GM23248 (cell line): ENCODE results near the gene CEP192. TPM values are rescaled to one million over a fixed set of nuclear protein-coding genes. Genes with fewer than 3 reads are reported as not detected.
A peak's percentile ranks its signal among the peaks of the same experiment; 100 is the strongest.

Source experiments
- DNase-seq: peaks from one replicate; pipeline ENCODE4 v3.0.0-alpha.2; 2015
- H2AFZ ChIP-seq: fragments of 200-600 bp; sonication (generic); 2 replicates; pipeline ENCODE4 v1.6.1; 2016; ENCODE audit warnings: antibody characterized with exemption
- H3F3A ChIP-seq: fragments of 200-600 bp; sonication (generic); 2 replicates; pipeline ENCODE4 v1.6.1; 2016; ENCODE audit warnings: mild to moderate bottlenecking, antibody characterized with exemption, mixed run types; ENCODE audit not compliant: insufficient read depth
- H3K27ac ChIP-seq: fragments of 200-600 bp; sonication (generic); 2 replicates; pipeline ENCODE4 v1.5.1; 2016; ENCODE audit warnings: mild to moderate bottlenecking
- H3K27me3 ChIP-seq: fragments of 200-600 bp; sonication (generic); replicated peaks from 2 replicates; pipeline ENCODE4 v1.6.1; 2016; ENCODE audit warnings: mild to moderate bottlenecking; ENCODE audit not compliant: insufficient read depth
- H3K36me3 ChIP-seq: fragments of 200-600 bp; sonication (generic); 2 replicates; pipeline ENCODE4 v1.6.1; 2016; ENCODE audit warnings: low read depth, mild to moderate bottlenecking
- H3K4me1 ChIP-seq: fragments of 200-600 bp; sonication (generic); 2 replicates; pipeline ENCODE4 v1.6.1; 2016; ENCODE audit warnings: mild to moderate bottlenecking; ENCODE audit not compliant: insufficient read depth
- H3K4me2 ChIP-seq: fragments of 200-600 bp; sonication (generic); one replicate; pipeline ENCODE4 v1.6.1; 2016; ENCODE audit warnings: mild to moderate bottlenecking; ENCODE audit not compliant: unreplicated experiment
- H3K4me3 ChIP-seq: fragments of 200-600 bp; sonication (generic); 2 replicates; pipeline ENCODE4 v1.5.1; 2016; ENCODE audit warnings: mild to moderate bottlenecking
- H3K79me2 ChIP-seq: fragments of 200-600 bp; sonication (generic); 2 replicates; pipeline ENCODE4 v1.6.1; 2016; ENCODE audit warnings: mild to moderate bottlenecking; ENCODE audit not compliant: insufficient read depth
- H3K9ac ChIP-seq: fragments of 200-600 bp; sonication (generic); 2 replicates; pipeline ENCODE4 v1.6.1; 2016; ENCODE audit warnings: mild to moderate bottlenecking
- H3K9me2 ChIP-seq: fragments of 200-600 bp; sonication (generic); 2 replicates; pipeline ENCODE4 v1.6.1; 2016; ENCODE audit warnings: mixed run types, mild to moderate bottlenecking, moderate library complexity; ENCODE audit not compliant: insufficient read depth
- H3K9me3 ChIP-seq: fragments of 200-600 bp; sonication (generic); one replicate; pipeline ENCODE4 v1.6.1; 2017; ENCODE audit warnings: low read depth
- H4K20me1 ChIP-seq: fragments of 200-600 bp; sonication (generic); 2 replicates; pipeline ENCODE4 v1.6.0; 2016; ENCODE audit not compliant: insufficient read depth
- EZH2 ChIP-seq: fragments of 200-600 bp; sonication (generic); IDR thresholded peaks from 2 replicates; pipeline ENCODE4 v1.6.1; 2018; ENCODE audit warnings: antibody characterized with exemption, mild to moderate bottlenecking; ENCODE audit not compliant: insufficient read depth, poor library complexity, severe bottlenecking
- EZH2phosphoT487 ChIP-seq: fragments of 200-600 bp; sonication (generic); IDR thresholded peaks from 2 replicates; pipeline ENCODE4 v1.6.1; 2018; ENCODE audit warnings: antibody characterized with exemption, moderate library complexity, mild to moderate bottlenecking, low read depth; ENCODE audit not compliant: insufficient read depth
- WGBS, 2 experiments: methylation state at CpG; one replicate each; pipeline ENCODE4 v1.1.6; 2015 to 2017; ENCODE audit warnings: low lambda C conversion rate in 2 of 2, low coverage in 1 of 2; ENCODE audit errors: missing lambda C conversion rate in 2 of 2; 5-methylcytosine and 5-hydroxymethylcytosine counted together
- in situ Hi-C: fragments of 300-500 bp; cut with MboI; formaldehyde crosslinking; loops from 2 replicates; pipeline ENCODE4 v1.15.0; 2020
- polyA plus RNA-seq: library from polyadenylated mRNA; unstranded; fragments of >200 nt; fragmentation: Nextera tagmentation; extraction: Ambion mirVana; gene quantifications from 2 replicates; pipeline ENCODE4 v1.2.1, GENCODE V29; 2016
- total RNA-seq: library from RNA; depleted of rRNA; stranded (reverse); fragments of >200 nt; shearing (Covaris generic); gene quantifications from 2 replicates; pipeline ENCODE4 v1.2.3, GENCODE V29; 2014

The CEP192 gene
- total and polyA plus RNA-seq, 2 experiments from 2014 or later = 7.4 to 21.5 TPM

DNA sequence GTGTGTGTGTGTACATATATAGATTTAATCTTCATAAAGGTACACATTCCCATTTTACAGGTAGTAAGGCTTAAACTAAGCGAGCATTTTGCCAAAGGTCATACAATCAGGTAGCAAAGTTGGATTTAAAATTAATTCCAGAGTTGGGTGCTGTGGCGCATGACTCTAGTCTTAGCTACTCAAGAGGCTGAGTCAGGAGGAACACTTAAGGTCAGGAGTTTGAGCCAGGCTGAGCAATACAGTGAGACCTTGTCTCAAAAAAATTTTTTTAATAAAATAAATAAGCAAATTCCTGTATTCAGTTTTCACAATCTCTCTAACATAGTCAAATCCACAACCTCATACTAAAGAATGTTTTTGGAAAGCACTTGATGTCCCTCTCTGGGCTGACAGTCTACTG, 115.9 kb downstream of the CEP192 start:
- Histone ChIP-seq H3K4me2 (no peak overlapping the region), H3K36me3 (peaks cover 29% of the 10 kb centered on the region), H2AFZ (no peak overlapping the region), H3K27ac (peak overlapping the region; percentile 41), H3K79me2 (no peaks in the 10 kb centered on the region), H3K9me3 (no peaks in the 10 kb centered on the region), H3K4me3 (no peak overlapping the region), H3K27me3 (no peaks in the 10 kb centered on the region), H3K9ac (no peak overlapping the region), H3K4me1 (peaks cover 3% of the 10 kb centered on the region; the same call in 1 of the 2 replicates), H3F3A (peaks cover 3% of the 10 kb centered on the region; the same call in 1 of the 2 replicates), H4K20me1 (no peaks in the 10 kb centered on the region), H3K9me2 (no peaks in the 10 kb centered on the region)
- peak; percentile 66 for DNase-seq
- WGBS, 2 experiments = 93 to 95% methylated on average over 2 of the region's 2 CpGs
- TF ChIP-seq EZH2 = no peak
- TF ChIP-seq EZH2phosphoT487 = no peak
- in situ Hi-C loops = no loop called here

DNA sequence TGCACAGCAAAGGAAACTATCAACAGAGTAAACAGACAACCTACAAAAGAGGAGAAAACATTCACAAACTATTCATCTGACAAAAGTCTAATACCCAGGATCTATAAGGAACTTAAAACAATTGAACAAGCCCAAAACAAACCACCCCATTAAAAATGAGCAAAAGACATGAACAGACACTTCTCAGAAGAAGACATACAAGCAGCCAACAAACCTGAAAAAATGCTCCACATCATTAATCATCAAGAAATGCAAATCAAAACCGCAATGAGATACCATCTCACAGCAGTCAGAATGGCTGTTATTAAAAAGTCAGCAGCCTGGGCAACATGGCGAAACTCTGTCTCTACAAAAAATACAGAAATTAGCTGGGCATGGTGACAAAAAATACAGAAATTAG, 117.2 kb downstream of the CEP192 start:
- no peak for DNase-seq
- no peaks in the 10 kb centered on the region for H3K9me3 ChIP-seq
- 73 to 78% methylated on average over 2 of the region's 2 CpGs for WGBS, 2 experiments
- no peaks in the 10 kb centered on the region for H3K9me2 ChIP-seq
- H3K36me3 ChIP-seq = peaks cover 31% of the 10 kb centered on the region
- H3K4me1 ChIP-seq = peaks cover 3% of the 10 kb centered on the region; the same call in 1 of the 2 replicates
- no peak overlapping the region for H3K4me2 ChIP-seq
- in situ Hi-C loops = no loop called here
- no peaks in the 10 kb centered on the region for H3K27me3 ChIP-seq
- no peak for TF ChIP-seq EZH2phosphoT487
- TF ChIP-seq EZH2 = no peak
- H3K4me3 ChIP-seq = no peak overlapping the region
- H3K27ac ChIP-seq = no peak overlapping the region
- H4K20me1 ChIP-seq = no peaks in the 10 kb centered on the region
- no peak overlapping the region for H2AFZ ChIP-seq
- H3K79me2 ChIP-seq = no peaks in the 10 kb centered on the region
- H3F3A ChIP-seq = peaks cover 3% of the 10 kb centered on the region; the same call in 1 of the 2 replicates
- H3K9ac ChIP-seq = no peak overlapping the region

DNA sequence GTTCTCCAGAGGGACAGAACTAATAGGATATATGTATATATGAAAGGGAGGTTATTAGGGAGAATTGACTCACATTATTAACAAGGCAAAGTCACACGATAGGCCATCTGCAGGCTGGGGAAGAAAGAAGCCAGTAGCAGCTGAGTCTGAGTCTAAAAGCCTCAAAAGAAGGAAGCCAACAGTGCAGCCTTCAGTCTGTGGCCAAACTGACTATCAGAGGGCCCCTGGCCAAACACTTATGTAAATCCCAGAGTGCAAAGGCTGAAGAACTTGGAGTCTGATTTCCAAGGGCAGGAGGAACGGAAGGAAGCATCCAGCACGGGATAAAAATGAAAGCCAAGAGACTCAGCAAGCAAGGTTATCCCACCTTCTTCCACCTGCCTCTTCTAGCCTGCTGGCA, 119.4 kb downstream of the CEP192 start:
- Histone ChIP-seq H3K27me3 (no peaks in the 10 kb centered on the region), H3K4me3 (no peak overlapping the region), H3K4me1 (peaks cover 3% of the 10 kb centered on the region; the same call in 1 of the 2 replicates), H3K9me3 (no peaks in the 10 kb centered on the region), H3K9me2 (no peaks in the 10 kb centered on the region), H4K20me1 (no peaks in the 10 kb centered on the region), H3K4me2 (no peak overlapping the region), H3K36me3 (peaks cover 36% of the 10 kb centered on the region), H3F3A (peaks cover 3% of the 10 kb centered on the region; the same call in 1 of the 2 replicates), H3K79me2 (no peaks in the 10 kb centered on the region), H3K9ac (no peak overlapping the region), H2AFZ (no peak overlapping the region), H3K27ac (no peak overlapping the region)
- TF ChIP-seq EZH2phosphoT487 = no peak
- TF ChIP-seq EZH2 = no peak
- no peak for DNase-seq
- in situ Hi-C loops = no loop called here
- WGBS, 2 experiments = 86 to 91% methylated on average over 3 of the region's 3 CpGs

DNA sequence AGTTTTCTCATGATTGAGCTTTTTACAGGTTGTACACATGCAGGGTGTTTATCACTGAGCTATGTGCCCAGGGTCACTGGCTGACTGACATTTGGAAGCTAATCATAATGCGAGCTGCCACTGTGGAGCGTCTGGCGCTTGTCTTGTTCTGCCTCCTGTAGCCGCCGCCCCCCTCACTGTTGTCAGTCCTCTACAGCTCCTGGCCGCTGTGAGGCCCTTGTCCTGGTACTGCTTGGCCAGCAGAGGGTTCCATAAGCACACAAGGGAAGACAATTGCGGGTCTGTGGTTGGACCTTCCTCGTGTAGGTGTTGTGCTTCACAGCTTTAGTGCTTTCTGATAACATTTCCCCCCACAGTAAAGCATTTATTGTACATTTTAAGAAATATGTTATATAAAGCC, 121.8 kb downstream of the CEP192 start:
- 44 to 50% methylated on average over 8 of the region's 8 CpGs for WGBS, 2 experiments

More for the DNA sequence above, 121.8 kb downstream of the CEP192 start:
- DNase-seq = peak; percentile 55
- no peaks in the 10 kb centered on the region for H3F3A ChIP-seq
- H4K20me1 ChIP-seq = no peaks in the 10 kb centered on the region
- H3K4me1 ChIP-seq = no peaks in the 10 kb centered on the region
- in situ Hi-C loops = no loop called here
- H3K4me3 ChIP-seq = no peak overlapping the region
- H3K36me3 ChIP-seq = peaks cover 25% of the 10 kb centered on the region
- H3K9ac ChIP-seq = no peak overlapping the region
- no peak overlapping the region for H2AFZ ChIP-seq
- TF ChIP-seq EZH2 = no peak
- no peak for TF ChIP-seq EZH2phosphoT487
- no peaks in the 10 kb centered on the region for H3K9me3 ChIP-seq
- H3K4me2 ChIP-seq = no peak overlapping the region
- no peak overlapping the region for H3K27ac ChIP-seq
- H3K79me2 ChIP-seq = no peaks in the 10 kb centered on the region
- H3K27me3 ChIP-seq = no peaks in the 10 kb centered on the region
- H3K9me2 ChIP-seq = no peaks in the 10 kb centered on the region
